Trophoblast cell (in vitro differentiated cells and primary cell): ENCODE data around the gene SOAT1.

Experiments
- DNase-seq, 2 donors: peaks; one replicate each; pipeline ENCODE4 v3.0.0-alpha.2; 2016
- H2AFZ ChIP-seq: 2 replicates; pipeline ENCODE4 v1.6.1; 2013; ENCODE audit warnings: low read length, moderate library complexity, mild to moderate bottlenecking; ENCODE audit not compliant: insufficient read depth, poor library complexity
- H2AK5ac ChIP-seq: 2 replicates; pipeline ENCODE4 v1.6.1; 2013; ENCODE audit warnings: mild to moderate bottlenecking, low read length
- H2BK120ac ChIP-seq: 2 replicates; pipeline ENCODE4 v1.6.1; 2013; ENCODE audit warnings: low read length, mild to moderate bottlenecking, moderate library complexity; ENCODE audit not compliant: insufficient read depth, poor library complexity
- H2BK12ac ChIP-seq: 2 replicates; pipeline ENCODE4 v1.6.1; 2013; ENCODE audit warnings: mild to moderate bottlenecking, low read length, moderate library complexity
- H2BK5ac ChIP-seq: 2 replicates; pipeline ENCODE4 v1.6.1; 2013; ENCODE audit warnings: low read length, low read depth, moderate library complexity, mild to moderate bottlenecking; ENCODE audit not compliant: poor library complexity
- H3K14ac ChIP-seq: 2 replicates; pipeline ENCODE4 v1.6.1; 2013; ENCODE audit warnings: mild to moderate bottlenecking, low read length
- H3K18ac ChIP-seq: 2 replicates; pipeline ENCODE4 v1.6.1; 2013; ENCODE audit warnings: mild to moderate bottlenecking, low read length
- H3K23ac ChIP-seq: 2 replicates; pipeline ENCODE4 v1.6.1; 2013; ENCODE audit warnings: low read length
- H3K27ac ChIP-seq: 2 replicates; pipeline ENCODE4 v1.5.1; 2013; ENCODE audit warnings: low read depth, mild to moderate bottlenecking, inconsistent platforms, low read length, moderate library complexity
- H3K27me3 ChIP-seq: 2 replicates; pipeline ENCODE4 v1.6.1; 2013; ENCODE audit warnings: inconsistent platforms, mild to moderate bottlenecking, low read length, moderate library complexity; ENCODE audit not compliant: insufficient read depth
- H3K36me3 ChIP-seq, 2 experiments: 1 replicate in 1 of 2; 2 replicates in 1 of 2; pipeline ENCODE4 v1.6.1; 2013; ENCODE audit warnings: low read length in 2 of 2, mild to moderate bottlenecking in 2 of 2, moderate library complexity in 1 of 2; ENCODE audit not compliant: insufficient read depth in 2 of 2, control insufficient read depth in 1 of 2
- H3K4ac ChIP-seq: 2 replicates; pipeline ENCODE4 v1.6.1; 2013; ENCODE audit warnings: low read depth, mild to moderate bottlenecking, low read length, moderate library complexity
- H3K4me1 ChIP-seq, 2 experiments: 1 replicate in 1 of 2; 2 replicates in 1 of 2; pipeline ENCODE4 v1.6.1; 2013; ENCODE audit warnings: low read length in 2 of 2, mild to moderate bottlenecking in 2 of 2, moderate library complexity in 1 of 2; ENCODE audit not compliant: insufficient read depth in 2 of 2, control insufficient read depth in 1 of 2
- H3K4me2 ChIP-seq: 2 replicates; pipeline ENCODE4 v1.6.1; 2013; ENCODE audit warnings: inconsistent platforms, mild to moderate bottlenecking, low read length, moderate library complexity
- H3K4me3 ChIP-seq: 2 replicates; pipeline ENCODE4 v1.5.1; 2013; ENCODE audit warnings: mild to moderate bottlenecking, low read depth, low read length, inconsistent platforms
- H3K79me1 ChIP-seq: one replicate; pipeline ENCODE4 v1.6.1; 2013; ENCODE audit warnings: low read length
- H3K79me2 ChIP-seq: 2 replicates; pipeline ENCODE4 v1.6.1; 2013; ENCODE audit warnings: low read length, mild to moderate bottlenecking; ENCODE audit not compliant: control insufficient read depth, insufficient read depth, poor library complexity
- H3K9ac ChIP-seq: 2 replicates; pipeline ENCODE4 v1.6.1; 2013; ENCODE audit warnings: mild to moderate bottlenecking, low read length
- H3K9me3 ChIP-seq: 2 replicates; pipeline ENCODE4 v1.6.1; 2013; ENCODE audit warnings: low read depth, mild to moderate bottlenecking, control low read depth, inconsistent platforms, low read length; ENCODE audit not compliant: insufficient read depth
- H4K12ac ChIP-seq: 2 replicates; pipeline ENCODE4 v1.6.1; 2013; ENCODE audit warnings: low read depth, mild to moderate bottlenecking, low read length, moderate library complexity
- H4K8ac ChIP-seq: 2 replicates; pipeline ENCODE4 v1.6.1; 2013; ENCODE audit warnings: low read depth, mild to moderate bottlenecking, low read length, moderate library complexity
- H4K91ac ChIP-seq: one replicate; pipeline ENCODE4 v1.6.1; 2013; ENCODE audit warnings: low read depth, mild to moderate bottlenecking, low read length, moderate library complexity
- WGBS: extraction: QIAGEN DNeasy Blood & Tissue Kit; methylation state at CpG from one replicate; pipeline ENCODE4 v1.1.7; 2013; ENCODE audit warnings: missing lambda C conversion rate; ENCODE audit not compliant: insufficient read length, insufficient coverage; ENCODE audit errors: extremely low coverage; 5-methylcytosine and 5-hydroxymethylcytosine counted together

SOAT1 gene

DNA sequence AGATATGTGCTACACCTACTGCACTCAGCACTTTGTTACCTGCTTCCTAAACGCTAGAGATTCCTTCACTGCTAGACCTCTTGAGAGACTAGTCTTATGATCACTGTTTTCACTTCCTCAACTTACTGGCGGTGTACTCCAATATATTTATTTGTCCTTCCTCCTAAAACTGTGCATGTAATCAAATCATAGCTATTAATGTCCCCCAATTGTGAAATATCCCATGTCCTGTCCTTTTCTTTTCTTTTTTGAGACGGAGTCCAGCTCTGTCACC lies 3.4 kb downstream of the SOAT1 start:
- H4K91ac ChIP-seq = no peak overlapping the region
- no peak overlapping the region for H2AFZ ChIP-seq
- peaks cover 3% of the 10 kb centered on the region for H3K79me1 ChIP-seq
- no peak overlapping the region for H3K27ac ChIP-seq
- H3K9ac ChIP-seq = no peak overlapping the region
- H3K23ac ChIP-seq = no peak overlapping the region
- H3K27me3 ChIP-seq = no peaks in the 10 kb centered on the region
- H2AK5ac ChIP-seq = no peak overlapping the region
- H2BK12ac ChIP-seq = no peak overlapping the region
- no peak overlapping the region for H2BK5ac ChIP-seq
- H3K18ac ChIP-seq = no peak overlapping the region
- peaks cover 2% of the 10 kb centered on the region for H3K79me2 ChIP-seq
- H3K4me3 ChIP-seq = no peak overlapping the region
- H3K9me3 ChIP-seq = no peaks in the 10 kb centered on the region
- no peaks in the 10 kb centered on the region for H3K4me1 ChIP-seq
- H3K14ac ChIP-seq = no peak overlapping the region
- H3K4me2 ChIP-seq = no peak overlapping the region
- H3K36me3 ChIP-seq = no peaks in the 10 kb centered on the region
- DNase-seq = no peak
- no peak overlapping the region for H4K8ac ChIP-seq
- no CpG with 5 or more reads among the region's 3 CpGs for WGBS
- H2BK120ac ChIP-seq = no peak overlapping the region
- H4K12ac ChIP-seq = no peak overlapping the region
- no peak overlapping the region for H3K4ac ChIP-seq

DNA sequence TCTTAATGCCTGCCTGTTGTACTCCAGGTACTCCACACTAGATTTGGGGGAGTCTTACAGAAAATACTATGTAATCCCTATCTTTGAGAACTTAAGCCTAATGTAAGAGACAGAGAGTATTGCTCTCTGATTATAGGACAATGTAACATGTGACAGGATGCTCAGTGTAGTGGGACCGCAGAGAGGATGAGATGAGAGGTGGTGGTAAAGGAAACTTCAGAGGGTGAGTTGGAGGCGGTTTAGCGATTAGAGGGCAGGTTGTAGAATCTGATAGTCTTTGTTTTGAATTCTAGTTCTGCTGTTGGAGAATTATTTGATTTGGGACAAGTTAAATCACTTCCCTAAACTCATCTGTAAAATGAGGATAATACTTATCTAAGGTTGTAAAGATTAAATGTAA lies 5.4 kb downstream of the SOAT1 start:
- no peaks in the 10 kb centered on the region for H3K79me2 ChIP-seq
- no peak overlapping the region for H2AK5ac ChIP-seq
- no peak for DNase-seq
- no peaks in the 10 kb centered on the region for H3K36me3 ChIP-seq
- no peak overlapping the region for H2BK5ac ChIP-seq
- no peak overlapping the region for H2BK12ac ChIP-seq
- no peak overlapping the region for H3K4ac ChIP-seq
- H3K27ac ChIP-seq = no peak overlapping the region
- no peak overlapping the region for H3K23ac ChIP-seq
- H3K79me1 ChIP-seq = peaks cover under 1% of the 10 kb centered on the region
- no peak overlapping the region for H2BK120ac ChIP-seq
- H3K18ac ChIP-seq = no peak overlapping the region
- H3K4me2 ChIP-seq = no peak overlapping the region
- H3K14ac ChIP-seq = no peak overlapping the region
- WGBS = no CpG with 5 or more reads among the region's 3 CpGs
- no peak overlapping the region for H3K9ac ChIP-seq
- no peaks in the 10 kb centered on the region for H3K9me3 ChIP-seq
- no peak overlapping the region for H2AFZ ChIP-seq
- no peak overlapping the region for H3K4me3 ChIP-seq
- no peak overlapping the region for H4K12ac ChIP-seq
- no peaks in the 10 kb centered on the region for H3K27me3 ChIP-seq
- no peaks in the 10 kb centered on the region for H3K4me1 ChIP-seq
- H4K91ac ChIP-seq = no peak overlapping the region
- H4K8ac ChIP-seq = no peak overlapping the region

GRCh38 chr1:179300112-179300511 lies 6.5 kb downstream of the SOAT1 start:
- H3K9me3 ChIP-seq = no peaks in the 10 kb centered on the region
- no CpG with 5 or more reads among the region's 1 CpG for WGBS
- DNase-seq = no peak

DNA sequence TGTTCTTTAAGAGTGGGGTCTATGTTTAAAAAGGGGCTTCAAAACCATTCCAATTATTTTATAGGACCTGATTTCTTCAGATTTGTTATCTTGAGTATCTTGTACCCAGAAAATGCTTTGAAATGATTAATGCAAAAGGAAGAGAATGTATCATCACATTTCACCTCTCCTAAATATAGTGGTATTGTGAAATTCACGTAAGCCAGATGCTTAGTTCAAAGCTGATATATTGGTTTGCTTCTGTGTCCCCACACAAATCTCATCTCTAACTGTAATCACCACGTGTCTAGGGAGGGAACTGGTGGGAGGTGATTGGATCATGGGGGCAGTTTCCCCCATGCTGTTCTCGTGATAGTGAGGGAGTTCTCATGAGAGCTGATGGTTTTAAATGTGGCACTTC lies 8.5 kb downstream of the SOAT1 start:
- Histone ChIP-seq H4K12ac (no peak overlapping the region), H4K91ac (no peak overlapping the region), H2AK5ac (no peak overlapping the region), H3K4me2 (no peak overlapping the region), H3K23ac (no peak overlapping the region), H4K8ac (no peak overlapping the region), H3K79me1 (no peaks in the 10 kb centered on the region), H3K4me1 (no peaks in the 10 kb centered on the region), H3K4ac (no peak overlapping the region), H3K27ac (no peak overlapping the region), H3K14ac (no peak overlapping the region), H2AFZ (no peak overlapping the region), H3K79me2 (no peaks in the 10 kb centered on the region), H3K18ac (no peak overlapping the region), H3K4me3 (no peak overlapping the region), H2BK120ac (no peak overlapping the region), H3K36me3 (no peaks in the 10 kb centered on the region), H2BK12ac (no peak overlapping the region), H3K27me3 (no peaks in the 10 kb centered on the region), H2BK5ac (no peak overlapping the region), H3K9ac (no peak overlapping the region), H3K9me3 (no peaks in the 10 kb centered on the region)
- no peak for DNase-seq
- WGBS = no CpG with 5 or more reads among the region's 3 CpGs

More at GRCh38 chr1:179300112-179300511, 6.5 kb downstream of the SOAT1 start:
- Histone ChIP-seq H3K27me3 (no peaks in the 10 kb centered on the region), H2BK5ac (no peak overlapping the region), H3K18ac (no peak overlapping the region), H3K4me1 (no peaks in the 10 kb centered on the region), H3K79me2 (no peaks in the 10 kb centered on the region), H2AK5ac (no peak overlapping the region), H2AFZ (no peak overlapping the region), H4K8ac (no peak overlapping the region), H3K36me3 (no peaks in the 10 kb centered on the region), H3K9ac (no peak overlapping the region), H3K4me2 (no peak overlapping the region), H4K12ac (no peak overlapping the region), H2BK120ac (no peak overlapping the region), H3K27ac (no peak overlapping the region), H3K4ac (no peak overlapping the region), H3K23ac (no peak overlapping the region), H3K4me3 (no peak overlapping the region), H4K91ac (no peak overlapping the region), H2BK12ac (no peak overlapping the region), H3K14ac (no peak overlapping the region), H3K79me1 (no peaks in the 10 kb centered on the region)
